ENCODE measurements around the gene ATP2A1. TPM values are rescaled to one million over a fixed set of nuclear protein-coding genes. Genes with fewer than 3 reads are reported as not detected.

The ATP2A1 gene
- polyA plus RNA-seq, 2 of the 4 experiments (the other 2 are of a cell fraction) = 0.96 to 5.2 TPM

DNA sequence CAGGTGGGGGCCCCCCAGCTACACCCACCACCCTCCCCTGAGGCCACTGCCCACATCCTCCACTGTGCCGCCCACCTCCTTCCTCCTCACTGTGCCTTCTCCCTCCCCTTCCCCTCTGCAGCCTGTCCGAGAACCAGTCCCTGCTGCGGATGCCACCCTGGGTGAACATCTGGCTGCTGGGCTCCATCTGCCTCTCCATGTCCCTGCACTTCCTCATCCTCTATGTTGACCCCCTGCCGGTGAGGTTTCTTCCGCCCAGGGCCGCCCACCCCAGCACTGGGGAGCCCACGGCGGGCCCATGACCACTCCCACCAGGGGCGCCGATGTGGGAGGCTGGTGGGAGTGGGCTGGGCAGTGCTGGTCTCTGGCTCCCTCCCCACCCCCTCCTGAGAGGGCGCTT is 24.6 kb downstream of the ATP2A1 start:
- POLR2A ChIA-PET = no interaction called here

DNA sequence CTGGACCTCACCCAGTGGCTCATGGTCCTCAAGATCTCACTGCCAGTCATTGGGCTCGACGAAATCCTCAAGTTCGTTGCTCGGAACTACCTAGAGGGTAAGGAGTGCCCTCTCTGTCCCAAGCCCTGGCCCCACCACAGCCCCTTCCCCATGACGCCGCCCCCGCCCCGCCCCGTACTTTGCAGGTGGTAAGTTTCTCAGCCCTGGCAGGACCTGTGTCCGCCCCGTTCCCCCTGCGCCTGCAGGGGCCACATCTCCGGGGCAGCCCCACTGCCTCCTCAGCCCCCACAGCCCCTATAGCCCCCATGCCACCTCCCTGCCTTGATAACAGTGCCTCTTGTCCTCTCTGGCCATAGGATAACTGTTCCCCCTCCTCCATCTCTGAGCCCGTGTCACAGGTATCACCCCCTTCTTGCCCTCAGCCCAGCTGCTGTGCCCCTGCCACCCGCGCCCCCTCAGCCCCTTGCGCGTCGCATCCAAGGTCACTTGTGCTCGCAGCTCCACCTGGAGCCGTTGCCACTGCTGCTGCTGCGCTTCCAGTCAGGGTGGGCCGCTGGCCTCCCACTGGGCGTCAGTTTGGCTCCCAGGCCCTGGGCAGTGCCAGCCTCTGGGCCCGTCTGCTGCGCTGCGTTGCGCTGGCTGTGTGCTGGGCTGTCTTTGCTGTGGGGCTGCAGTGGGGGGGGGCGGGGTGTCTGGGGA is 25.2 kb downstream of the ATP2A1 start:
- Histone ChIP-seq H3K27ac (no peak overlapping the region), H3K4me3 (no peak overlapping the region), H3K4me1 (no peaks in the 10 kb centered on the region), H3K4me2 (no peak overlapping the region), H3K9me3 (no peaks in the 10 kb centered on the region)
- DNase-seq (ENCODE audit: low read depth in 1 of 2, low spot score in 1 of 2) (no peak), FAIRE-seq (no peak), ATAC-seq (no peak)
- POLR2A ChIA-PET = no interaction called here
- TF ChIP-seq JUN (IDR thresholded peaks at IDR 0.05) = no peak
- CTCF ChIA-PET = interaction anchor here (1.1 to 1.7 kb wide), 2 partner anchors 28 to 42 kb away, joined by 3 to 4 read pairs; no protein-coding TSS in a partner anchor
- WGBS (ENCODE audit: missing lambda C conversion rate) = 95% methylated on average over 10 of the region's 29 CpGs

More for the DNA sequence above, 24.6 kb downstream of the ATP2A1 start:
- no peaks in the 10 kb centered on the region for H3K4me1 ChIP-seq
- H3K27ac ChIP-seq = no peak overlapping the region
- TF ChIP-seq MAZ (IDR thresholded peaks at IDR 0.05; ENCODE audit: borderline replicate concordance, low read depth, low read length) (no peak), HOXB5 (CRISPR knock-in tag; IDR thresholded peaks at IDR 0.05) (no peak), HOXB13 (CRISPR knock-in tag; IDR thresholded peaks at IDR 0.05; ENCODE audit: low read depth) (no peak)
- TF ChIP-seq, protein P1, sequence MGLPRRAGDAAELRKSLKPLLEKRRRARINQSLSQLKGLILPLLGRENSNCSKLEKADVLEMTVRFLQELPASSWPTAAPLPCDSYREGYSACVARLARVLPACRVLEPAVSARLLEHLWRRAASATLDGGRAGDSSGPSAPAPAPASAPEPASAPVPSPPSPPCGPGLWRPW (IDR thresholded peaks at IDR 0.05) = no peak
- 82% methylated on average over 10 of the region's 11 CpGs for WGBS (ENCODE audit: missing lambda C conversion rate)
- DNase-seq (ENCODE audit: low read depth in 1 of 2, low spot score in 1 of 2) (no peak), FAIRE-seq (no peak), ATAC-seq (peak; percentile 5 to 7; a peak in 2 of 6 replicates)
- no peak overlapping the region for H3K4me3 ChIP-seq
- CTCF ChIA-PET = interaction anchor here (1.1 kb wide), 1 partner anchor 42 kb away, joined by 3 read pairs; no protein-coding TSS in a partner anchor
- no peaks in the 10 kb centered on the region for H3K9me3 ChIP-seq
- H3K4me2 ChIP-seq = no peak overlapping the region

DNA sequence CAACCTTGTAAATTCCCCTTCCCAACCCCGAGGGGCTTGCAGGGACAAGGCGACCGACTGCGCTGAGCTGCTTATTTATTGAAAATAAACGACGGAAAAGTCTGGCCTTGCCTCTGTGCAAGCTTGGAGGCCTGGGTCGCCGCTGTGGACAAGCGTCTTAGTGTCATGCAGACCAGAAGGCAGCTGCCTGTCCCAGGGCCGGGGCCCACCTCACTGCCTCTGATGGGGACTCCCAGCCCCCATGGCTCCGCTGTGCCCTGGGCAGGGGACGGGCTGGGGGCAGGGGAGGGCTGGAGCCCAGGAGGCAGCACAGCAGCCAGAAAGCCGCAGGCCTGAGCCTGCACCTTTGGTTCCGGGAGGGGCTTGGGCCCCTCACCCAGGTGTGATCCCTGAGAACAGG is 26.1 kb downstream of the ATP2A1 start:
- no peak for ATAC-seq
- Histone ChIP-seq H3K9me3 (no peaks in the 10 kb centered on the region), H3K27ac (no peak overlapping the region), H3K4me1 (no peaks in the 10 kb centered on the region), H3K4me3 (no peak overlapping the region), H3K4me2 (no peak overlapping the region)
- POLR2A ChIA-PET = no interaction called here
- TF ChIP-seq NFE2L2 (conservative IDR thresholded peaks at IDR 0.05; ENCODE audit: low read length) (no peak), CBX8 (IDR thresholded peaks at IDR 0.05) (no peak)
- no peak for DNase-seq (ENCODE audit: low read depth in 1 of 2, low spot score in 1 of 2)
- FAIRE-seq = no peak
- WGBS (ENCODE audit: missing lambda C conversion rate) = 84% methylated on average over 9 of the region's 14 CpGs
- CTCF ChIA-PET = interaction anchor here (1.3 to 1.7 kb wide), 2 partner anchors 29 to 41 kb away, joined by 4 read pairs; no protein-coding TSS in a partner anchor

DNA sequence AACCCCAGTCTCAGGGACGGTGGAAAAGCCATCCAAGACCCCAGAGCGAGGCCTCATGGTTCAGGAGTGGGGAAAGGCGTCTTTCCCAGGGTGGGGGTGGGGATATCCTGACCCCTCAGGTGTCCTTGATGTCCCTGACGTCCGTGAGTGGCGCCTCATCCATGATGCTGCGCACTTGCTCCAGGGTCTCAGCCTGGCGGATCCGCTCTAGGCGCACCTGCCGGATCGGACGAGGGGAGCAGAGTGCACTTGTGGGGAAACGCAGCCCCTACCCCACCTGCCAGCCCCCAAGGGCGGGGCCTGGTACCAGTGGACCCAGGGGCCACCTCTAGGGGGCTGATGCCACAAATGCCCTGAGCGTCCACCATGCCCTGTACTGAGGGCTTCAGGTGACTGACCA is 26.5 kb downstream of the ATP2A1 start:
- no peaks in the 10 kb centered on the region for H3K4me1 ChIP-seq
- TF ChIP-seq POLR2AphosphoS2 (conservative IDR thresholded peaks at IDR 0.05; ENCODE audit: low read length) (no peak), TP53 (CRISPR knock-in tag; IDR thresholded peaks at IDR 0.05) (no peak), ATOH8 (CRISPR knock-in tag; IDR thresholded peaks at IDR 0.05; ENCODE audit: low read depth) (no peak), HOXB5 (CRISPR knock-in tag; IDR thresholded peaks at IDR 0.05) (no peak), HOXA7 (CRISPR knock-in tag; IDR thresholded peaks at IDR 0.05) (no peak), ZC3H11A (IDR thresholded peaks at IDR 0.05) (no peak), RARB (CRISPR knock-in tag; IDR thresholded peaks at IDR 0.05) (no peak), FOSL2 (IDR thresholded peaks at IDR 0.05) (no peak), FOSL2 (CRISPR knock-in tag; IDR thresholded peaks at IDR 0.05) (no peak), RFX5 (IDR thresholded peaks at IDR 0.05) (no peak), E2F6 (IDR thresholded peaks at IDR 0.05; ENCODE audit: borderline replicate concordance, low read depth) (no peak), GATA3 (IDR thresholded peaks at IDR 0.05; ENCODE audit: borderline replicate concordance) (no peak), CHD2 (IDR thresholded peaks at IDR 0.05; ENCODE audit: low read length, partially characterized antibody) (no peak), TFCP2L1 (CRISPR knock-in tag; IDR thresholded peaks at IDR 0.05) (no peak), MYC (IDR thresholded peaks at IDR 0.05; ENCODE audit: borderline replicate concordance, low read length) (no peak), ZFP36 (IDR thresholded peaks at IDR 0.05; ENCODE audit: borderline replicate concordance, partially characterized antibody) (no peak), RAD21 (conservative IDR thresholded peaks at IDR 0.05 in 1 of 2, IDR thresholded peaks at IDR 0.05 in 1 of 2) (no peak), JUN (IDR thresholded peaks at IDR 0.05) (no peak), EHMT2 (IDR thresholded peaks at IDR 0.05; ENCODE audit: low read depth) (no peak), EHF (CRISPR knock-in tag; IDR thresholded peaks at IDR 0.05) (no peak), CBX2 (IDR thresholded peaks at IDR 0.05; ENCODE audit: borderline replicate concordance, low read depth) (no peak)
- no peak overlapping the region for H3K4me3 ChIP-seq
- no peak overlapping the region for H3K4me2 ChIP-seq
- DNase-seq (ENCODE audit: low read depth in 1 of 2, low spot score in 1 of 2) = no peak
- ChIA-PET CTCF (interaction anchor here (1.3 to 1.7 kb wide), 2 partner anchors 29 to 41 kb away, joined by 4 read pairs; no protein-coding TSS in a partner anchor), POLR2A (no interaction called here)
- FAIRE-seq = no peak
- WGBS (ENCODE audit: missing lambda C conversion rate) = 89% methylated on average over 11 of the region's 16 CpGs
- no peaks in the 10 kb centered on the region for H3K9me3 ChIP-seq
- no peak for ATAC-seq
- H3K27ac ChIP-seq = no peak overlapping the region
